CD4-positive, CD25-positive, alpha-beta regulatory T cell (primary cell): ENCODE data around the gene PRIM2. TPM values are rescaled to one million over a fixed set of nuclear protein-coding genes. Genes with fewer than 3 reads are reported as not detected.
"Not testable (repeated sequence)": the region's sequence is repeated elsewhere in the genome, so short reads cannot be mapped to it uniquely, and the experiment has no call there.

ENCODE experiments used
- ATAC-seq, 2 donors: fragments of 150-1000 bp; cut with Tn5 transposase; one replicate each; pipeline ENCODE4 v1.10.0; 2021; ENCODE audit warnings: low read depth in 2 of 2, moderate number of reproducible peaks in 2 of 2, moderate library complexity in 1 of 2
- DNase-seq, 3 donors: peaks; one replicate each; pipeline versions ENCODE4 v3.0.0 to v3.0.0-alpha.2; 2012 to 2022; ENCODE audit warnings: mixed read lengths in 1 of 3
- H3K27ac ChIP-seq: one replicate; pipeline ENCODE4 v1.7.0; 2013; ENCODE audit warnings: mild to moderate bottlenecking, low read length; ENCODE audit not compliant: insufficient read depth, poor library complexity, severe bottlenecking
- H3K27me3 ChIP-seq: one replicate; pipeline ENCODE4 v1.7.0; 2013; ENCODE audit warnings: low read length; ENCODE audit not compliant: control insufficient read depth, insufficient read depth
- H3K36me3 ChIP-seq: one replicate; pipeline ENCODE4 v1.7.0; 2013; ENCODE audit warnings: mild to moderate bottlenecking, low read length, moderate library complexity; ENCODE audit not compliant: control insufficient read depth, insufficient read depth
- H3K4me1 ChIP-seq: 2 replicates; pipeline ENCODE4 v1.7.0; 2013; ENCODE audit warnings: mild to moderate bottlenecking, low read length; ENCODE audit not compliant: insufficient read depth, control insufficient read depth, poor library complexity, severe bottlenecking
- H3K4me3 ChIP-seq: one replicate; pipeline ENCODE4 v1.7.0; 2013; ENCODE audit warnings: low read depth, mild to moderate bottlenecking, low read length, moderate library complexity
- H3K9me3 ChIP-seq, 2 experiments: 1 replicate in 1 of 2; 2 replicates in 1 of 2; pipeline ENCODE4 v1.7.0; 2013; ENCODE audit warnings: low read length in 2 of 2, mild to moderate bottlenecking in 1 of 2, moderate library complexity in 1 of 2; ENCODE audit not compliant: control insufficient read depth in 2 of 2
- H3K27ac Mint-ChIP-seq, 3 donors: one replicate each; pipeline ENCODE4 v1.8.0; 2020 to 2022; ENCODE audit warnings: mild to moderate bottlenecking in 3 of 3, mixed read lengths in 3 of 3, moderate library complexity in 2 of 3
- H3K27me3 Mint-ChIP-seq: one replicate; pipeline ENCODE4 v1.8.0; 2022; ENCODE audit warnings: mild to moderate bottlenecking, mixed read lengths
- H3K36me3 Mint-ChIP-seq: one replicate; pipeline ENCODE4 v1.8.0; 2020; ENCODE audit warnings: mixed read lengths
- H3K4me1 Mint-ChIP-seq, 4 donors: one replicate each; pipeline ENCODE4 v1.8.0; 2020 to 2022; ENCODE audit warnings: mixed read lengths in 4 of 4, mild to moderate bottlenecking in 1 of 4
- H3K4me3 Mint-ChIP-seq, 4 donors: one replicate each; pipeline ENCODE4 v1.8.0; 2020 to 2022; ENCODE audit warnings: mild to moderate bottlenecking in 4 of 4, mixed read lengths in 4 of 4, moderate library complexity in 3 of 4
- H3K9me3 Mint-ChIP-seq, 7 donors: one replicate each; pipeline ENCODE4 v1.8.0; 2020 to 2022; ENCODE audit warnings: mixed read lengths in 7 of 7, mild to moderate bottlenecking in 3 of 7, moderate library complexity in 2 of 7
- polyA plus RNA-seq, 4 donors: library from polyadenylated mRNA; unstranded; fragments of 300-500 nt; fragmentation: Illumina TruSeq; gene quantifications; one replicate each; pipeline ENCODE4 v1.2.3, GENCODE V29; 2021
- total RNA-seq: library from RNA; stranded (reverse); gene quantifications from one replicate; pipeline ENCODE4 v1.2.3, GENCODE V29; 2022

The PRIM2 gene
- total and polyA plus RNA-seq, 5 donors from 2014 or later: 11.5 to 19.5 (median 16.0) TPM

- H3K9me3 ChIP-seq, H3K36me3 Mint-ChIP-seq, H3K4me3 Mint-ChIP-seq, H3K27ac Mint-ChIP-seq, DNase-seq, H3K4me1 Mint-ChIP-seq, H3K27me3 ChIP-seq, H3K27me3 Mint-ChIP-seq, H3K36me3 ChIP-seq, H3K9me3 Mint-ChIP-seq, ATAC-seq, H3K4me1 ChIP-seq, H3K27ac ChIP-seq, H3K4me3 ChIP-seq: not testable (repeated sequence)
Measured at GRCh38 chr6:57675386-57675785, 358.0 kb downstream of the PRIM2 start.

- H3K4me3 ChIP-seq, H3K36me3 ChIP-seq, H3K4me1 ChIP-seq, H3K36me3 Mint-ChIP-seq, H3K4me3 Mint-ChIP-seq, H3K27ac ChIP-seq, H3K27me3 ChIP-seq, H3K9me3 ChIP-seq, ATAC-seq, H3K27me3 Mint-ChIP-seq, H3K4me1 Mint-ChIP-seq, DNase-seq, H3K27ac Mint-ChIP-seq: not testable (repeated sequence)
- H3K9me3 Mint-ChIP-seq: peaks cover 2 to 16% (median 5%) of the 10 kb centered on the region in 7 donors
Measured at GRCh38 chr6:57696382-57696781, 379.0 kb downstream of the PRIM2 start.

Other genes with a start within 250 kb of the PRIM2 start
- gene ZNF451, start 227.4 kb upstream of the PRIM2 start, total RNA-seq: 148 TPM
- gene ZNF451, start 227.4 kb upstream of the PRIM2 start, polyA plus RNA-seq: 10 to 100 TPM; 28.2 to 34.3 (median 31.2) TPM
- gene BAG2, start 145.3 kb upstream of the PRIM2 start, total RNA-seq: 2.9 TPM
- gene BAG2, start 145.3 kb upstream of the PRIM2 start, polyA plus RNA-seq: 1 to 10 TPM; 2.1 to 3.7 (median 3.0) TPM
- 0.07 TPM for gene RAB23, start 95.3 kb upstream of the PRIM2 start, total RNA-seq
- gene RAB23, start 95.3 kb upstream of the PRIM2 start, polyA plus RNA-seq: under 1 TPM in 3 of 4 donors, not detected in 1; 0.08 to 0.56 (median 0.49) TPM